Hypothalamus (tissue), 51 donors: ENCODE data around the gene SF3B1.
"Not testable (repeated sequence)": the region's sequence is repeated elsewhere in the genome, so short reads cannot be mapped to it uniquely, and the experiment has no call there.

Source experiments
- DNase-seq, 51 donors: peaks; one replicate each; lab custom pipeline; 2025; lab: John Stamatoyannopoulos, UW

SF3B1 gene

GRCh38 chr2:197383825-197384224 is 51.0 kb downstream of the SF3B1 start:
- DNase-seq = no peak

GRCh38 chr2:197381641-197382040 is 53.2 kb downstream of the SF3B1 start:
- DNase-seq = no peak

DNA sequence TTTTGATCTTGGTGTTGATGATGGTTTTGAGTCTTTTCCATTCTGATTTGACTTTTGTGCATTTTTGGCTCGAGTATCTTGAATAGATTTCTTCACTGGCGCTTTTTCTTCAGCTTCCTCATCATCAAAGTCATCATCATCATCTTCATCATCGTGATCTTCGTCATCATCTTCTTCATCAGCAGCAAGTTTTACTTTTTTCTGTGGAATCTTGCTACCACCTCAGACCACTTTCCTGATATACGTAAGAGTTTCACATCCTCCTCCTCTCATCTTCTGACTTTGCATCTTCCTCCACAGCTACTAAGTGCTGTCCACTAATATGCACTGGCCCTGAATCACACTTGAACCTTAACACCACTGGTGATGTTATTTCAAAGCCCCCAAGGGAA is 54.9 kb downstream of the SF3B1 start:
- not testable (repeated sequence) for DNase-seq

DNA sequence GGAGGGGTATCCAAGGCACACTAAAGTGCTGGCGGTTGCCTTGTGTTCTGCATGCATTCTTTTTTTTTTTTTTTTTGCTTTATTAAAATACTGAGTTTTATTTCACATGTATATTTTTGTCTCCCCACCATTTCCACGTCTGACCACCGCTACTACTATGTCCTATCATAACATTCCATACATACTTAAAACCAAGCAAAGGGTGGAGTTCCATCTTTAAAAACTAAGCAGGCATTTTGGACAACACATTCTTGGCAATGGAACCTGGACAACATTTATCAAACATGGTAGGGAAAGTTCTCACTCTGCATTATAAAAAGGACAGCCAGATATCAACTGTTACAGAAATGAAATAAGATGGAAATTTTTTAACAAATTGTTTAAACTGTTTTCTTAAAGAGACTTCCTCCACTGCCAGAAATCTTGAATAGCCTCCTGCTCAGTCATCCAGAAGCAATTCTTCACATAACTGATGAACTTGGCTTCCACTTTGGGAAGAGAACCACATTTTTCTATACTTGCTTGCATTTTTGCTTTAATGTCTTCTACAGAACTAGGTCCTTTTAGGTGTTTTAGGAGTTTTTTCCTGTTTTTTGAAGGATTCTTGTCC is 55.4 kb downstream of the SF3B1 start:
- not testable (repeated sequence) for DNase-seq

GRCh38 chr2:197378494-197379307 is 56.1 kb downstream of the SF3B1 start:
- DNase-seq = peak in 28 of 51 donors; percentile 2 to 64 (median 18)

DNA sequence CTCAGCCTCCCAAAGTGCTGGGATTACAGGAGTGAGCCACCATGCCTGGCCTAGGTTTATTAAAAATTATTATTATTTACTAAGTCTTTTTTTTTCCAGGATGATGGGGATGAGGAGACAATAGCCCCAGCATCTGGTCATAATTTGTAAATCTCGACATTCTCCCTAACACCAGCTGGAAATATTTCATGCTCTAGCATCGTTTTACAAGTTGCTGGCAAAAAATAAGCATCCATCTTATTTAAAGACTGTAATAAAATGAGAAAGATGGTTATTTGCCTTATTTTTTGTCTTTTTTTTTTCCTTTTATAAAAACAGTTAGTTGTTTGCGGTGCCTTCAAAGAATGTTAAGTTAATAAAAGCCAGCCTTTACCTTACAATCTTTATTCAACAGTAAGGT is 56.7 kb downstream of the SF3B1 start:
- no peak for DNase-seq

- DNase-seq = no peak
These were observed 57.2 kb downstream of the SF3B1 start for GRCh38 chr2:197377670-197378069.

- DNase-seq = no peak
These were observed 62.2 kb downstream of the SF3B1 start for GRCh38 chr2:197372592-197372991.

DNA sequence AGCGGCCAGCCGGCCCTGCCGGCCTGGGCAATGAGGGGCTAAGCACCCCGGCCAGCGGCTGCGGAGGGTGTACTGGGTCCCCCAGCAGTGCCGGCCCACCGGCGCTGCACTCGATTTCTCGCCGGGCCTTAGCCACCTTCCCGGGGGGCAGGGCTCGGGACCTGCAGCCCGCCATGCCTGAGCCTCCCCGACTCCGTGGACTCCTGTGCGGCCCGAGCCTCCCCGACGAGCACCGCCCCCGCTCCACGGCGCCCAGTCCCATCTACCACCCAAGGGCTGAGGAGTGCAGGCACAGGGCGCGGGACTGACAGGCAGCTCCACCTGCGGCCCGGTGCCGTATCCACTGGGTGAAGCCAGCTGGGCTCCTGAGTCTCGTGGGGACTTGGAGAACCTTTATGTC is 64.2 kb downstream of the SF3B1 start:
- DNase-seq = peak in 1 of 51 donors; percentile 1

DNA sequence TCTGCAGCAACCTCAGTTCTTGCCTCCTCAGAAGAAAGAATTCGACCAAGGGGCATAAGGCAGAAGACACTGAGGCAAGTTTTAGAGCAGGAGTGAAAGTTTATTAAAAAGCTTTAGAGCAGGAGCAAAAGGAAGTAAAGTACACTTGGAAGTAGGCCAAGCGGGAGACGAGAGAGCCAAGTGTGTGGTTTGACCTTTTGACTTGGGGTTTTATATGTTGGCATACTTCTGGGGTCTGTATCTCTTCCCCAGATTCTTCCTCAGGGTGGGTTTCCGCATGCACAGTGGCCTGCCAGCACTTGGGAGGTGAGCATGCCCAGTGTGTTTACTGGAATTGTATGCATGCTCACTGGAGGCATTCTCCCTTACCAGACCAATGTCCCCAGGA is 64.9 kb downstream of the SF3B1 start:
- DNase-seq = no peak

GRCh38 chr2:197369228-197369932 is 65.4 kb downstream of the SF3B1 start:
- DNase-seq = no peak

GRCh38 chr2:197368412-197368811 is 66.4 kb downstream of the SF3B1 start:
- DNase-seq = no peak

GRCh38 chr2:197363998-197364397 is 70.8 kb downstream of the SF3B1 start:
- DNase-seq = no peak

- DNase-seq = no peak
These were observed 74.1 kb downstream of the SF3B1 start for GRCh38 chr2:197360744-197361156.

DNA sequence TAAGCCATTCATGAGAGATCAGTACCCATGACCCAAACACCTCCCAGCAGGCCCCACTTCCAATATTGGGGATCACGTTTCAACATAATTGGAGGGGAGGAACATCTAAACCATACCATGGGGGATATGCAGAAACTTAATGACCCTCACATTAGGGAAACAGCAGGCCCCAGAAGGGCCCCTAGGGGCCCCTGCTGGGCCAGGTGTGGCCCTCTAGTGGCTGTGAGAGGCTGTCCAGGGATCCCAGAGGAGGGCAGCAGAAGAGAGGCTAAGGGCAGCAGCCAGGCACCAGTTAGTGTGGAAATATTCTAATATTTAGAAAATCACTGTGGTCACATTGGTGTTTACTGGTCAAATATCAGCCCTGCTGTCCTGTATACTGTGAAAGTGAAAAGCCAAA is 75.0 kb downstream of the SF3B1 start:
- no peak for DNase-seq

GRCh38 chr2:197358931-197359330 is 75.9 kb downstream of the SF3B1 start:
- DNase-seq = no peak

DNA sequence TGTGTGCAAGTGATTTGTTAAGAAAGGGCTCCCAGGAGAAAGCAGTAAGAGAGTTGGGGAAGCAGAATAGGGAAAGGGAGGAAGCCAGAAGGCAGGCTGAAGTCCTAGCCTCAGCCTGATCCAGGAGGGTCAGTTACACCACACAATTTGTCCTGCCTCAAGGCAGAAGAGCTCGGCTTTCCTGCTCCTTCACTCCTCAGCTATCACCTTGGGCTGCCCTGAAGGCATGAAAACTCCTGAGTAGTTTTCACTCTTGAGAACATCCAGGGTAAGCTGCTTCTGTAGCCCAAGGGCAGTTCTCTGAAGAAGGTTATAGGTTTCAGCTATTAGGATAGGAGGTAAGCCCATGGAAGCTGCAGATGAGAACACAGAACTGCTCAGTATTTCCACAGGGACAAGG is 76.8 kb downstream of the SF3B1 start:
- DNase-seq = no peak

DNA sequence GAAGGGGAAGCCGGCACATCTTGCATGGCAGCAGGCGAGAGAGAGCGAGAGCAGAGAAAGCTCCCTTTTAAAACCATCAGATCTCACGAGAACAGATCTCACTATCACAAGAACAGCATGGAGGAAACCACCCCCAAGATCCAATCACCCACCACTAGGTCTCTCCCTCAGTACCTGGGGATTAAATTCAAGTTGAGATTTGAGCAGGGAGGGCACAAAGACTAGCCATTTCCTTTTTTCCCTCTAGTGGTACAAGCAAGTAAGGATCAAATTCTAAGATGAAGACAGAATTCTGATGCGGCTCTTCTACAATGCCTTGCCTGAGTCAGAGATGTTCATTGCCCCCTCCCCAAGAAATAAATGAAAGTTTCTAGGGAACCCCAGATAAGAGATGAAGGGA is 78.7 kb downstream of the SF3B1 start:
- DNase-seq = no peak

DNA sequence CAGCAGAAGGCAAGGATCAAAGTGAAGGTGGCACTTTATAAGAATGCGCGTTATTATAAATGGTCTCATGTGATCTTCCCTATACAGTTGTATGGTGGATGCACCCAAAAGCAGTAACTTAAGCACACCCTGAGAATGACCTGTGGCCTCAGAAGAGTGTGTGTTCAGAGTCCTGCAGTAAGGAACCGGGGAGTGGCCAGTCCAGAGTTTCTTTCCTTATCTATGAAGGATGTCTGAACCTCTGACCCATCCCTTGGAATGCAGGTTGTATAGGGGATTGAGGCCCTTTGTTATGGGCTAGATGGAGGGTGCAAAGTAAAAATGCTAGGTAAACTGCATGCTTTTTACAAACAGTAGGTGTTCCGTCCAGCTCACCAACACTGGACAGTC is 80.7 kb downstream of the SF3B1 start:
- no peak for DNase-seq

DNA sequence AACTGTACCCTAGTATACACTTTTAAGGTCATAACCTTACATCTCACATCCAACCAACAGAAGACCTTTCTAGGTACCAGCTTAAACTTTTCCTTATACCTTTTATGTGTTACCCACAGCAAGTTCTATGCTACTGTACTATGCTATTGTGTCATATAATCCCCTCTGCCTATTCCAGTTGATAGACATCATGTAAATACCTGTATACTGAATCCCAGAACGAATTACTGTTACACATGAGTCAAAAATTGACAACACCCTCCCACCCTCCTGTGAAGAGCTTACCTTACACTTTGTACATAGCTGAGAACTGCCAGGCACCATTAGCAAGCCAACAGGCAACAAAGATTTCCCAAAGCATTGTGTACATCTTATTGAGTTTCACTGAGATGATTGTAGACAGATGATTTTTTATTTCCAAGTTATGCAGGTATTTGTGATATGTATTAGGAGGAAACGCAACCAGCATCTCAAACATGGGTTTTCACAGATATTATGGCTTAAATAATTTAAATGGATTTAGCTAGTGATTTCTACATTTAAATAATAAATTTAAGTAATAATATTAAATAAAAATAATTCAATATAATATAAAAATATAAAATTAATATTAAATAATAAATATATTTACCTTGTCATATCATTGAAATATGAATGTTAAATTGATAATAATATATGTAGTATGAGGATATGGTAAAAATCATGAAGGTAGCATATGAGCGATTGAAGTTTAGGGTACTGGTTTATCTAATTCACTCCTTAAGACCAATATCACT is 81.2 kb downstream of the SF3B1 start:
- no peak for DNase-seq

DNA sequence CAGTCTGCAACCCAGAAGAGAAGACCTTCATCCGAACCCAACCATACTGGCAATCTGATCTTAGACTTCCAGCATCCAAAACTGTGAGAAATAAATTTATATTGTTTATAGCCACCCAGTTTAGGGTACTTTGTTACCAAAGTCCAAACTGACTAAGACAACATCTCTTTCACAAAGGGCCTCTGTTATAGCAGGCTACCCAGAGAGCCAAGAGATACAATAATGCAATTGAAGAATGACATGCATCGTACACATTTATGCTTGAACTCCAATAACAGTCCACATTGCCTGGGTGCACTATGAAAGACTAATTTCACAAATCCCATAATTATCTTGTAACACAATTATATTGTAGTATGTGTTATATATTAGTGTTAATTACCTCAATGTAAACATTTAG is 85.1 kb downstream of the SF3B1 start:
- DNase-seq = no peak
